H1 (cell line): ENCODE results near the gene HPCAL4. TPM values are rescaled to one million over a fixed set of nuclear protein-coding genes. Genes with fewer than 3 reads are reported as not detected.

ENCODE experiments used
- CTCF ChIA-PET: fragments of 300-600 bp; sonication (Branson Sonifier 250); formaldehyde crosslinking; loops from one replicate; lab custom pipeline; 2021; ENCODE audit not compliant: partially characterized antibody; lab: Charles Lee
- POLR2A ChIA-PET: fragments of 300-600 bp; sonication (Branson Sonifier 250); formaldehyde crosslinking; loops from one replicate; lab custom pipeline; 2021; ENCODE audit warnings: inconsistent platforms; ENCODE audit not compliant: partially characterized antibody; lab: Charles Lee
- DNase-seq, 2 experiments: peaks; one replicate each; pipeline versions ENCODE4 v3.0.0 to v3.0.0-alpha.2; 2010 to 2022; ENCODE audit warnings: low spot score in 2 of 2, low read depth in 1 of 2, mixed read lengths in 1 of 2
- FAIRE-seq: peaks from 2 replicates; lab custom pipeline; 2011; peaks lifted over from hg19 to GRCh38; lab: Jason Lieb, UNC
- H2AFZ ChIP-seq: 2 replicates; pipeline ENCODE4 v1.8.1; 2012; ENCODE audit warnings: low read length, inconsistent platforms
- H2AK5ac ChIP-seq: 2 replicates; pipeline ENCODE4 v1.6.1; 2013; ENCODE audit warnings: low read depth, low read length
- H2BK120ac ChIP-seq: replicated peaks from 2 replicates; pipeline ENCODE3; 2013; ENCODE audit warnings: low read depth, low read length, inconsistent platforms
- H2BK12ac ChIP-seq: 2 replicates; pipeline ENCODE4 v1.6.1; 2013; ENCODE audit warnings: low read depth, low read length
- H2BK15ac ChIP-seq: 2 replicates; pipeline ENCODE4 v1.6.1; 2013; ENCODE audit warnings: low read length
- H2BK20ac ChIP-seq: 2 replicates; pipeline ENCODE4 v1.6.1; 2013; ENCODE audit warnings: low read length
- H2BK5ac ChIP-seq: 2 replicates; pipeline ENCODE4 v1.6.1; 2013; ENCODE audit warnings: low read depth, low read length
- H3K14ac ChIP-seq: 2 replicates; pipeline ENCODE4 v1.6.1; 2013; ENCODE audit warnings: inconsistent platforms; ENCODE audit not compliant: insufficient read length
- H3K18ac ChIP-seq: 2 replicates; pipeline ENCODE4 v1.6.1; 2013; ENCODE audit warnings: low read length; ENCODE audit errors: extremely low read depth
- H3K23ac ChIP-seq: 2 replicates; pipeline ENCODE4 v1.6.1; 2013; ENCODE audit warnings: inconsistent platforms; ENCODE audit not compliant: insufficient read length
- H3K23me2 ChIP-seq: 2 replicates; pipeline ENCODE4 v1.6.1; 2013; ENCODE audit warnings: low read depth, low read length
- H3K27ac ChIP-seq: 2 replicates; pipeline ENCODE4 v1.6.1; 2011; ENCODE audit warnings: low read depth, low read length, inconsistent platforms
- H3K27me3 ChIP-seq, 4 experiments: replicated peaks in 1 of 4; 1 replicate in 1 of 4; 2 replicates in 3 of 4; pipeline versions ENCODE4 v1.6.1 to v1.8.1; 2011 to 2013; ENCODE audit warnings: low read length in 3 of 4, mild to moderate bottlenecking in 3 of 4, inconsistent platforms in 2 of 4, mixed read lengths in 2 of 4, moderate library complexity in 1 of 4; ENCODE audit not compliant: control insufficient read depth in 3 of 4, insufficient read depth in 3 of 4; ENCODE audit errors: extremely low read depth in 1 of 4
- H3K36me3 ChIP-seq, 4 experiments: 2 replicates each; pipeline versions ENCODE4 v1.6.1 to v1.8.1; 2011 to 2013; ENCODE audit warnings: mild to moderate bottlenecking in 4 of 4, low read length in 3 of 4, moderate library complexity in 2 of 4, control low read depth in 1 of 4, inconsistent platforms in 1 of 4; ENCODE audit not compliant: insufficient read depth in 4 of 4, control insufficient read depth in 2 of 4
- H3K4ac ChIP-seq: replicated peaks from 2 replicates; pipeline ENCODE3; 2013; ENCODE audit warnings: low read length, low read depth, mixed read lengths, inconsistent platforms; ENCODE audit not compliant: insufficient read length
- H3K4me1 ChIP-seq, 4 experiments: replicated peaks in 1 of 4; 1 replicate in 1 of 4; 2 replicates in 3 of 4; pipeline versions ENCODE4 v1.6.1 to v1.8.1; 2011 to 2013; ENCODE audit warnings: low read length in 3 of 4, inconsistent platforms in 2 of 4, mixed read lengths in 1 of 4; ENCODE audit not compliant: insufficient read depth in 4 of 4, control insufficient read depth in 3 of 4
- H3K4me2 ChIP-seq, 2 experiments: 2 replicates each; pipeline versions ENCODE4 v1.6.1 to v1.8.1; 2011 to 2013; ENCODE audit warnings: low read depth in 2 of 2, low read length in 2 of 2, control low read depth in 1 of 2, inconsistent platforms in 1 of 2, mild to moderate bottlenecking in 1 of 2; ENCODE audit not compliant: insufficient read depth in 1 of 2
- H3K4me3 ChIP-seq, 4 experiments: fragments of 200-600, 300-600 bp in 1 of 4; sonication (generic), shearing (Covaris generic), sonication (Bioruptor Twin) in 1 of 4; 2 replicates each; pipeline versions ENCODE4 v1.5.1 to v1.8.1; 2011 to 2016; ENCODE audit warnings: low read length in 4 of 4, low read depth in 3 of 4, control low read depth in 2 of 4, inconsistent platforms in 2 of 4, mild to moderate bottlenecking in 2 of 4, mixed read lengths in 1 of 4, moderate library complexity in 1 of 4; ENCODE audit not compliant: insufficient read depth in 2 of 4; ENCODE audit errors: extremely low read depth in 1 of 4
- H3K56ac ChIP-seq: replicated peaks from 2 replicates; pipeline ENCODE3; 2013; ENCODE audit warnings: low read depth, mild to moderate bottlenecking, mixed read lengths, low read length, inconsistent platforms; ENCODE audit not compliant: insufficient read length
- H3K79me1 ChIP-seq: 2 replicates; pipeline ENCODE4 v1.6.1; 2013; ENCODE audit warnings: low read depth, low read length, control low read depth
- H3K79me2 ChIP-seq, 2 experiments: 2 replicates each; pipeline versions ENCODE4 v1.6.1 to v1.8.1; 2012 to 2013; ENCODE audit warnings: low read length in 2 of 2, mild to moderate bottlenecking in 2 of 2, inconsistent platforms in 1 of 2; ENCODE audit not compliant: insufficient read depth in 2 of 2, control insufficient read depth in 1 of 2
- H3K9ac ChIP-seq, 4 experiments: replicated peaks in 1 of 4; 1 replicate in 1 of 4; 2 replicates in 3 of 4; pipeline versions ENCODE4 v1.6.1 to v1.8.1; 2011 to 2013; ENCODE audit warnings: low read depth in 3 of 4, low read length in 3 of 4, control low read depth in 2 of 4, mild to moderate bottlenecking in 2 of 4, moderate library complexity in 2 of 4, inconsistent platforms in 1 of 4; ENCODE audit errors: extremely low read depth in 1 of 4
- H3K9me3 ChIP-seq, 2 experiments: 2 replicates each; pipeline versions ENCODE4 v1.6.1 to v1.8.1; 2012 to 2013; ENCODE audit warnings: mild to moderate bottlenecking in 2 of 2, moderate library complexity in 2 of 2, control low read depth in 1 of 2, inconsistent platforms in 1 of 2, low read depth in 1 of 2, low read length in 1 of 2, mixed read lengths in 1 of 2; ENCODE audit not compliant: insufficient read depth in 2 of 2
- H4K20me1 ChIP-seq, 2 experiments: replicated peaks in 1 of 2; 2 replicates each; pipeline versions ENCODE3 to v1.8.1; 2011 to 2013; ENCODE audit warnings: inconsistent platforms in 2 of 2, low read length in 2 of 2, mild to moderate bottlenecking in 1 of 2; ENCODE audit not compliant: insufficient read depth in 2 of 2, control insufficient read depth in 1 of 2
- H4K5ac ChIP-seq: 2 replicates; pipeline ENCODE4 v1.6.1; 2013; ENCODE audit warnings: low read length, low read depth, mixed read lengths, inconsistent platforms; ENCODE audit not compliant: insufficient read length
- H4K8ac ChIP-seq: 2 replicates; pipeline ENCODE4 v1.8.0; 2013; ENCODE audit warnings: mild to moderate bottlenecking, moderate library complexity, low read length, inconsistent platforms; ENCODE audit not compliant: insufficient read depth; ENCODE audit errors: extremely low read depth
- H4K91ac ChIP-seq: replicated peaks from 2 replicates; pipeline ENCODE3; 2013; ENCODE audit warnings: low read length, mixed read lengths, inconsistent platforms; ENCODE audit not compliant: insufficient read length
- CHD2 ChIP-seq: IDR thresholded peaks from 2 replicates; pipeline ENCODE4 v1.6.1; 2012; ENCODE audit warnings: low read length, improper control_type of control experiment
- FOSL1 ChIP-seq: IDR thresholded peaks from 2 replicates; pipeline ENCODE4 v1.6.1; 2011; ENCODE audit warnings: mild to moderate bottlenecking, low read depth, low read length, moderate library complexity; ENCODE audit not compliant: insufficient read depth
- GABPA ChIP-seq: IDR thresholded peaks from 2 replicates; pipeline ENCODE4 v1.6.1; 2011; ENCODE audit warnings: mild to moderate bottlenecking, low read length, moderate library complexity, borderline replicate concordance; ENCODE audit not compliant: insufficient read depth
- GTF2F1 ChIP-seq: IDR thresholded peaks from 2 replicates; pipeline ENCODE4 v1.6.1; 2012; ENCODE audit warnings: low read depth, low read length, improper control_type of control experiment, borderline replicate concordance
- HDAC2 ChIP-seq, 2 experiments: fragments of 300-600 bp in 1 of 2; sonication (generic) in 1 of 2; IDR thresholded peaks; 2 replicates each; pipeline ENCODE4 v1.6.1; 2011 to 2012; ENCODE audit warnings: low read depth in 2 of 2, low read length in 2 of 2, mild to moderate bottlenecking in 2 of 2, moderate library complexity in 2 of 2, borderline replicate concordance in 1 of 2, inconsistent platforms in 1 of 2
- MAFK ChIP-seq: IDR thresholded peaks from 2 replicates; pipeline ENCODE4 v1.6.1; 2012; ENCODE audit warnings: low read depth, mild to moderate bottlenecking, improper control_type of control experiment, low read length
- MAX ChIP-seq: IDR thresholded peaks from 2 replicates; pipeline ENCODE4 v1.6.1; 2012; ENCODE audit warnings: inconsistent platforms
- NANOG ChIP-seq: IDR thresholded peaks from 2 replicates; pipeline ENCODE4 v1.6.1; 2011; ENCODE audit warnings: low read length, low read depth, mild to moderate bottlenecking, inconsistent platforms; ENCODE audit not compliant: insufficient read depth, poor library complexity, severe bottlenecking
- POLR2A ChIP-seq, 2 experiments: IDR thresholded peaks; 1 replicate in 1 of 2; 2 replicates in 1 of 2; pipeline ENCODE4 v1.6.1; 2011; ENCODE audit warnings: low read depth in 2 of 2, low read length in 2 of 2, mild to moderate bottlenecking in 2 of 2; ENCODE audit errors: control extremely low read depth in 1 of 2
- SAP30 ChIP-seq: fragments of 300-600 bp; sonication (generic); IDR thresholded peaks from 2 replicates; pipeline ENCODE4 v1.7.1; 2012; ENCODE audit warnings: low read length, moderate library complexity, mild to moderate bottlenecking, inconsistent platforms; ENCODE audit not compliant: insufficient read depth, insufficient replicate concordance
- SUZ12 ChIP-seq: fragments of 200-600 bp; sonication (generic); IDR thresholded peaks from 2 replicates; pipeline ENCODE4 v1.6.1; 2012; ENCODE audit warnings: mild to moderate bottlenecking, inconsistent platforms, low read length, moderate library complexity, mixed read lengths
- YY1 ChIP-seq: IDR thresholded peaks from 2 replicates; pipeline ENCODE4 v1.6.1; 2011; ENCODE audit warnings: low read depth, mild to moderate bottlenecking, low read length
- ZNF274 ChIP-seq: IDR thresholded peaks from 2 replicates; pipeline ENCODE4 v1.7.0; 2012; ENCODE audit warnings: low read length, borderline replicate concordance; ENCODE audit errors: extremely low read depth
- WGBS, 2 experiments: shearing (Covaris generic) in 1 of 2; methylation state at CpG; one replicate each; pipeline versions ENCODE4 v1.1.6 to v1.1.7; 2013 to 2015; ENCODE audit warnings: low lambda C conversion rate in 2 of 2, mixed read lengths in 2 of 2, inconsistent platforms in 1 of 2, low coverage in 1 of 2, missing lambda C conversion rate in 1 of 2; ENCODE audit not compliant: insufficient replicate concordance in 2 of 2, insufficient coverage in 1 of 2, insufficient read length in 1 of 2; ENCODE audit errors: extremely low coverage in 1 of 2, missing lambda C conversion rate in 1 of 2; 5-methylcytosine and 5-hydroxymethylcytosine counted together
- polyA plus RNA-seq, 7 experiments: library from polyadenylated mRNA; depleted of rRNA in 3 of 7; stranded (reverse) in 5 of 7; unstranded in 2 of 7; fragments of >200 nt in 5 of 7; fragments of 200-250 nt in 2 of 7; gene quantifications; 1 replicate in 5 of 7; 2 replicates in 1 of 7; 4 replicates in 1 of 7; pipeline versions ENCODE4 v1.2.1 to v1.2.3, GENCODE V29; 2011 to 2013; ENCODE audit warnings: missing spikeins in 2 of 7, mixed read lengths in 2 of 7
- total RNA-seq: library from RNA; stranded (reverse); fragmentation: NEBNext Ultra II Directional; extraction: Animal tissue kit (Norgen Biotek cat#: 25700); gene quantifications from 2 replicates; pipeline ENCODE4 v1.2.1, GENCODE V29; 2021

Gene HPCAL4
- total and polyA plus RNA-seq, 2 of the 8 experiments (the other 6 are each of a cell fraction or from before 2014, with no cell fraction given) = 0.54 to 0.74 TPM

GRCh38 chr1:39681294-39681693 is 9.9 kb downstream of the HPCAL4 start:
- no peak overlapping the region for H3K56ac ChIP-seq
- no peak for FAIRE-seq
- no peaks in the 10 kb centered on the region for H3K9me3 ChIP-seq
- TF ChIP-seq HDAC2 (IDR thresholded peaks at IDR 0.05; ENCODE audit: borderline replicate concordance in 1 of 2, low read depth in 2 of 2, low read length in 2 of 2) (no peak), SAP30 (no peak), ZNF274 (no peak), POLR2A (IDR thresholded peaks at IDR 0.05; ENCODE audit: control extremely low read depth in 1 of 2, low read depth in 2 of 2, low read length in 2 of 2) (no peak), MAFK (no peak), YY1 (no peak), MAX (no peak), GABPA (no peak), GTF2F1 (no peak), NANOG (no peak), SUZ12 (no peak), CHD2 (no peak), FOSL1 (no peak)

More at GRCh38 chr1:39681294-39681693, 9.9 kb downstream of the HPCAL4 start:
- Histone ChIP-seq H3K23me2 (no peaks in the 10 kb centered on the region; the same call in 1 of the 2 replicates), H2AFZ (no peak overlapping the region), H2BK120ac (no peak overlapping the region), H2BK20ac (no peak overlapping the region), H3K9ac (no peak overlapping the region), H2BK15ac (no peak overlapping the region), H3K4me1 (peaks cover 0 to 5% (median 1%) of the 10 kb centered on the region in 4 experiments; a peak in 2 of 7 replicates), H3K27ac (no peak overlapping the region), H2AK5ac (no peak overlapping the region), H3K79me2 (no peaks in the 10 kb centered on the region), H3K23ac (no peak overlapping the region), H3K36me3 (no peaks in the 10 kb centered on the region), H3K14ac (no peak overlapping the region), H3K18ac (no peak overlapping the region), H3K27me3 (peaks cover 58 to 93% (median 83%) of the 10 kb centered on the region in 4 experiments), H2BK5ac (no peak overlapping the region), H4K5ac (no peak overlapping the region), H4K20me1 (peaks cover 0 to 4% of the 10 kb centered on the region in 2 experiments), H3K79me1 (no peaks in the 10 kb centered on the region), H4K91ac (no peak overlapping the region), H2BK12ac (no peak overlapping the region), H3K4me3 (no peak overlapping the region), H3K4me2 (no peak overlapping the region), H4K8ac (no peak overlapping the region), H3K4ac (no peak overlapping the region)
- no peak for DNase-seq
- ChIA-PET CTCF (interaction anchor here (1.2 to 4.4 kb wide), 6 partner anchors 10 to 74 kb away, joined by 3 to 44 read pairs (median 6); partner anchors contain the start of gene NT5C1A), POLR2A (interaction anchor here (1.3 kb wide), 1 partner anchor 11 kb away, joined by 3 read pairs; no protein-coding TSS in a partner anchor)
- 91% methylated on average over 3 of the region's 3 CpGs; no CpG with 5 or more reads in 1 of the 2 experiments for WGBS, 2 experiments
